GM18498 (cell line): Measurements from ENCODE around the gene NCOA4.
"Not testable (repeated sequence)": the region's sequence is repeated elsewhere in the genome, so short reads cannot be mapped to it uniquely, and the experiment has no call there.

Source experiments
- ATAC-seq: cut with Tn5 transposase; IDR thresholded peaks from one replicate; pipeline ENCODE4 v1.9.1; 2021; ENCODE audit warnings: mild to moderate bottlenecking, moderate library complexity; ENCODE audit not compliant: unreplicated experiment

NCOA4 gene

GRCh38 chr10:46030091-46030937, at the start of gene NCOA4:
Gene NCOA4 (minus strand): TSS chr10:46030623. CDS start chr10:46016680, 13,943 bp downstream.
- ATAC-seq: peak; percentile 95

- no peak for ATAC-seq
These were observed 49.6 kb upstream of the NCOA4 start for GRCh38 chr10:46079831-46080585.

DNA sequence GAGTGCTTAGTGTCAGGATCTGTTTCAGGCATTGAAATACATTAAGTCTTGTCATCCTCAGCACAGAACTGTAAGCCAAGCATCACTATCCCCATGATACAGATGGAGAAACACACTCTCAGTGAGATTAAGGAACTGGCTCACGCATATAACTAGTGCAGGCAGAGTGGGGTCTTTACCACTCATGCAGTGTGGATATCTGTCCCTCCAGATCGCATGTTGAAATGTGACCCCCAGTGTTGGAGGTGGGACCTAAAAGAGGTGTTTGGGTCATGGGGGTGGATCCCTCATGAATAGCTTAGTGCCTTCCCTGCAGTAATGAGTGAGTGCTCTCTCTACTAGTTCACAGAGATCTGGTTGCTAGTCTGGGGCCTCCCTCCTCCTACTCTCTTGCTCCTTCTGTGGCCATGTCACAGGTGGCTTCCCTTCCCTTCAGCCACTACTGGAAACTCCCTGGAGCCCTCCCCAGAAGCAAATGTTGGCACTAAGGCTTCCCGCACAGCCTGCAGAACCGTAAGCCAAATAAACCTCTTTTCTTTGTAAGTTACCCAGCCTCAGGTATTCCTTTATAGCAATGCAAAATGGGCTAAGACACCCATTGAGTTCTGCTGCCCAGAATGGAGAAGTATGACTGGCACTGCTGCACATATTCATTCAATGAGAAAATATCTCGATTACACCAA, 47.4 kb upstream of the NCOA4 start:
- ATAC-seq: no peak

DNA sequence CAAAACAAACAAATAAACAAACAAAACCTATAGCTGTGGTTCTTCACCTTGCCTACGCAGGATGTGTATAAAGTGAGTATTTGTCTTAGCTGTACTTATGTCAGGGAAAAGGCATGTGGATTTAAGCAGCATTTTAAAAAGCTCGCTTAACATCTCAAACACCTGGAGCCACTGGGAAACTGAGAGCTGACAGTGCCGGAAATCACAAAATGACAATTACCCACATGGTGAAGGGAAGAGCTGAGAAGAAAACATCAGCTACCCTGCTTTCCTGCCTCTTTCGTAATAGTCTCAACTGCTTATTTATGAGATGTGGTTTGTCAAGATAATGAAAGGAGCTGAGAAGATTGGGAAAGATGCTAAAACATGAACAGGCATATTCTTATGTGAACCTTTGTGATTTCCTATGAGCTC, 46.7 kb upstream of the NCOA4 start:
- ATAC-seq: no peak

DNA sequence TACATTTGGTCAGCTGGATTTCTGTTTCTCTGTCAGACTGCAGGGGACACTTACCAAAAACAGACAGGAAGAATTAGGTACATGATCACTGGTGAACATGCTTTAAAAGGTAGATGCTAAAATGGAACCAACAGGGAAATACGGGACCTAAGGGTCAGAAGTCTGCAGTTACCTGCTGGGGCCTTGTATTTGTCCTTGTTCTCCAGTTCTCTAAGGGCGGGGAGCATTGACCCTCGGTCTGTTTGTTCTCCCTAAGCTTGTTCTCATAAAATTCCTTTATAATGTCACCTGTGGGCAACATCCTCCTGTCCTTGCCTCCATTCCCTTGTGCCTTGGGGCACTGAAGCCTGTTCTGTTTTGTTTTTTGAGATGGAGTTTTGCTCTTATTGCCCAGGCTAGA, 45.4 kb upstream of the NCOA4 start:
- ATAC-seq: no peak

- ATAC-seq: no peak
These were observed 43.9 kb upstream of the NCOA4 start for GRCh38 chr10:46074196-46074946.

GRCh38 chr10:46073564-46073963, 43.1 kb upstream of the NCOA4 start:
- no peak for ATAC-seq

DNA sequence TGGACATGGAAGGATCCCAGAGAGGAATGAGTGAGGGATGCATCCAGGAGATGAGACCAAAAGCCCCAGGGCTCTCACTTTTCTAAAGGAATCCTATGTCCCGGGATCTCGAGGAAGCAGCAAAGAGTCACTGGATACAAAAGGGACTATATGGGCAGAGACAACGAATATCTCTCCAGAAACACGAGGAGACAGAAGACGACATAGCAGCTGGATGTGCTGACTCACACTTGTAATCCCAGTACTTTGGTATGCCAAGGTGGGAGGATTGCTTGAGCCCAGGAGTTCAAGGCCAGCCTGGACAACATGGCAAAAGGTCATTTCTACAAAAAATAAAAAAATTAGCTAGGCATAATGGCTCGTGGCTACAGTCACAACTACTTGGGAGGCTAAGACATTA, 40.3 kb upstream of the NCOA4 start:
- no peak for ATAC-seq

DNA sequence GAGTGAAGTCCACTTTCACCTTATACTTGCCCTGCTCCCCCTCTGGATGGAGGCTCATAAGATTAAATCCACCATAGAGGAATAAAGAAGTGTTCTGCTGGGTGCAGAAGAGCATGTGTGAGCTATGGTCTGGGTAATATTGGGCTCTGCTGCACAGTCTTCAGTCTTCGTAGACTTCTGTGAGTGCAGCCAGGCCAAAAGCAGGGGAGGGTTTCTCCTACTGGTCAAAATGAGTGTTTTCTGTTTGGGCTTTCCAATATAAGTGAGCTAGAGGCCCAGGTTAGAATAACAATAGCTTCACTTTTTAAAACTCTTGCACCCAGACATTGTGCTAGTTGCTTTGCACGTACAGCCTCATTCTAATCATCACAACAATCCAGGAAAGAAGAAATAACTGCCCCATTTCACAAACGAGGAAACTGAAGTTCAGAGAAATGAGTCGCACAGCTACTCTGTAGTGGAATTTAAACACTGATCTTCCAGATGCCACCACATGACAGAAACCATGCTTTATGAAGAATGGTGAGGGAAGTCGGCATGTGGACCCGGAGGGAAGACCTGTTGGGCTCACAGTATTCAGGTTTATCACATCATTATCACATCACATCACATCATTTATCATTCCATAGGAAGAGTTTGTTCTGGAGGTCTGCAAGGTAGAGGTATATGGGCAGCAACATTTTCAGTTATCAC, 39.5 kb upstream of the NCOA4 start:
- ATAC-seq: no peak

- no peak for ATAC-seq
These were observed 38.5 kb upstream of the NCOA4 start for GRCh38 chr10:46068905-46069304.

DNA sequence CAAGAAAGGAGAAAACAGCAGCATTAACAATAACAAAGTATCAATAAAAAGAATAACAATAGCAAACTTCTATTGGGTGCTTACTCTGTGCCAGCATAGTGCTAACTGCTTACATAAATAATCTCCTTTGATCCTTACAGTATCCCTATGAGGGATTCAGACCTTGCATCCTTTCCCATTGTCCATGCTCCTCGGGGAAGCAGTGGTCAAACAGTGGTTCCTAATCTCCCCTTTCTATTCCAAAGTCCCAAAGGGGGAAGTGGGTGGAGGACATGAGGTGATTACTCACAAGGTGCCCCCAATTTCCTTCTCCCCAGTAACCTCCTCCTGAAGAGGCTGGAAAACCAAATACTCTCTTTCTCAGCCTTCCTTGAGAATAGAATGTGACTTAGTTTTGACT, 37.7 kb upstream of the NCOA4 start:
- no peak for ATAC-seq

- ATAC-seq: no peak
These were observed 33.9 kb upstream of the NCOA4 start for GRCh38 chr10:46064269-46064817.

- no peak for ATAC-seq
These were observed 32.5 kb upstream of the NCOA4 start for GRCh38 chr10:46062723-46063428.

DNA sequence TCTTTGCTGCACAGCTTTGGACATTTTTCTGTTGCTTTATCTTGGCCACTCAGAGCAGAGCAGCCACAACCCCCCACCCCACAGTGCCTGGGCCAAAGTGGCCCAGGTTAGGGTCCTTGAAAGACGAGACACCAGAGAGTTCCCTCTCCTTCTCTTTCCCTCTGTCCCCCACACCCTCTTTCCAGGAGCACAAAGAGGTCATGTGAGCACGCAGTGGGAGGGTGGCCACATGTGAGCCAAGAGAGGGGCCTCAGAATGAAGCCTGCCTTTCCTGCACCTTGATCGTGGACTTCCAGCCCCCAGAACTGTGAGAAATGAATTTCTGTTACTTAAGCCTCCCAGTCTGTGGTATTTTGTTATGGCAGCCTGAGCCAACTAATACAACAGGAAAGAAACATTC, 30.3 kb upstream of the NCOA4 start:
- no peak for ATAC-seq

GRCh38 chr10:46057927-46058326, 27.5 kb upstream of the NCOA4 start:
- ATAC-seq: not testable (repeated sequence)

- no peak for ATAC-seq
These were observed 26.6 kb upstream of the NCOA4 start for GRCh38 chr10:46057038-46057437.

GRCh38 chr10:46055771-46056170, 25.3 kb upstream of the NCOA4 start:
- no peak for ATAC-seq

DNA sequence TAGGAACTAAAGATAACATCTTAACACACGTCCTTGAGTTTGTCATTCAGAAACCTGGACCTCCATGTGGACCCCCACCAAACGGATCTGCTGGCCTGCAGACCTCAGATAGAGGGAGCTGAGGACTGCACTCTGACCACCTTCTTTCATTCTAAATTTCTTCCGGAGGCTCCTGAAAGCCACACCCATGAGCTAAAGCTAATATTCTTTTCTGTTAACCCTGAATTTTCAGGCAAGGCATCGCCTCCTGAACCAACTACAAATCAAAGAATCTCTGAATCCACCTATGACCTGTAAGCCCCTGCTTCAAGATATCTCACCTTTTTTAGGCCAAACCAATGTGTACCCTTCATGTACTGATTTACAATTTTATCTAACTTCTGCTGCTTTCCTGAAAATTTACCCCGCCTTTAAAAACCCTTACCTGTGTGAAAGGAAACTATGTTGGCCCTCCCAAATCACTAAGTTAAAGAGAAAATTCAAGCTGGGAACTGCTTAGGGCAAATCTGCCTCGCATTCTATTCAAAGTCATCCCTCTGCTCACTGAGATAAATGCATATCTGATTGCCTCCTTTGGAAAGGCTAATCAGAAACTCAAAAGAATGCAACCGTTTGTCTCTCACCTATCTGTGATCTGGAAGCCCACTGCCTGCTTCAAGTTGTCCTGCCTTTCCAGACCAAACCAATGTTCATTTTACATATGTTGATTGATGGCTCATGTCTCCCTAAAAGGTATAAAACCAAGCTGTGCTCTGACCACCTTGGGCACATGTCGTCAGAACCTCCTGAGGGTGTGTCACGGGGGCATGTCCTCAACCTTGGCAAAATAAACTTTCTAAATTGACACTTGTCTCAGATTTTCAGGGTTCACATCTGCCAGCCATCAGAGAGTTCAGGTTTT, 23.4 kb upstream of the NCOA4 start:
- no peak for ATAC-seq
